Putamen (tissue), 1 donor: Measurements from ENCODE around the gene MOCS1.

ENCODE experiments used
- DNase-seq: peaks from one replicate; pipeline ENCODE4 v3.0.0-alpha.2; 2016; ENCODE audit warnings: low spot score

MOCS1 gene

GRCh38 chr6:39948199-39948791, 14.0 kb upstream of the MOCS1 start:
- DNase-seq: no peak

GRCh38 chr6:39947611-39948068, 13.4 kb upstream of the MOCS1 start:
- no peak for DNase-seq

DNA sequence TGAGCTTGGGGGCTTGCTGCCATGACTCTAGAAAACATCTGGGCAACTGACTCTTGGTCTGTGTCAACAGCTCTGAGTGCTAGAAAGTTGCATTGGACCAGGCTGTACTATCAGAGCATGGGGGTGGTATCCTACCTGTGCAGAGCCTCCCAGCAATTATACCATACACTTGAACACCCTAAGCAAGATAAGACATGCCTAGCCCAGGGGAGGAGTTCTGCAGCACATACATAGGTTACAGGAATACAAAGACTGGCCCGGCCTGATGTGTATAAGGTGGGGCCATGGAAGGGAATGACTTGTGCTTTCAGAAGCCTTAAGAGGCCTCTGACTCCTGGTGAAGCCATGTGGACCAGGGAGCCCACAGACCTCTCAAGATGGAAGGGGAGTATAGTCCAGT, 11.4 kb upstream of the MOCS1 start:
- no peak for DNase-seq

GRCh38 chr6:39942903-39943580, 8.8 kb upstream of the MOCS1 start:
- DNase-seq: no peak

- DNase-seq: no peak
Observed at GRCh38 chr6:39941820-39942219, 7.6 kb upstream of the MOCS1 start.

DNA sequence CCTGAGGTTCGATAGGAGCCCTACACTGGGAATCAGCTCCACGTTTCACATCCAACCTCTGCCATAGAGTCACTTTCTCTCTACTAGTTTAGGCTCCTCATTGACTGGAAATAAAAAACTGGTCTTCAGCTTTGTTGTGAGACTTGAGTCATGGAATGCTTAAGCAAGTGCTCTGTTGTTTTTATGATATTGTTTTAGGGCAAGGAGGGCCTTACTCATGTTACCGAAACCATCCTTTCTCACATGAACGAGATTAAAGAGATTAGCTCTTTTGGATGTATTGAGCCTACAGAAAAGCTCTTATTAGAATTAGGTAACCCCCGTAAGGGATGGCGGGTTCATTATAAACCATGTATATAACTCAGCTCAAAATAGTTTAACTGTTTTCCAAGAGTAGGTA, 6.9 kb upstream of the MOCS1 start:
- DNase-seq: no peak

DNA sequence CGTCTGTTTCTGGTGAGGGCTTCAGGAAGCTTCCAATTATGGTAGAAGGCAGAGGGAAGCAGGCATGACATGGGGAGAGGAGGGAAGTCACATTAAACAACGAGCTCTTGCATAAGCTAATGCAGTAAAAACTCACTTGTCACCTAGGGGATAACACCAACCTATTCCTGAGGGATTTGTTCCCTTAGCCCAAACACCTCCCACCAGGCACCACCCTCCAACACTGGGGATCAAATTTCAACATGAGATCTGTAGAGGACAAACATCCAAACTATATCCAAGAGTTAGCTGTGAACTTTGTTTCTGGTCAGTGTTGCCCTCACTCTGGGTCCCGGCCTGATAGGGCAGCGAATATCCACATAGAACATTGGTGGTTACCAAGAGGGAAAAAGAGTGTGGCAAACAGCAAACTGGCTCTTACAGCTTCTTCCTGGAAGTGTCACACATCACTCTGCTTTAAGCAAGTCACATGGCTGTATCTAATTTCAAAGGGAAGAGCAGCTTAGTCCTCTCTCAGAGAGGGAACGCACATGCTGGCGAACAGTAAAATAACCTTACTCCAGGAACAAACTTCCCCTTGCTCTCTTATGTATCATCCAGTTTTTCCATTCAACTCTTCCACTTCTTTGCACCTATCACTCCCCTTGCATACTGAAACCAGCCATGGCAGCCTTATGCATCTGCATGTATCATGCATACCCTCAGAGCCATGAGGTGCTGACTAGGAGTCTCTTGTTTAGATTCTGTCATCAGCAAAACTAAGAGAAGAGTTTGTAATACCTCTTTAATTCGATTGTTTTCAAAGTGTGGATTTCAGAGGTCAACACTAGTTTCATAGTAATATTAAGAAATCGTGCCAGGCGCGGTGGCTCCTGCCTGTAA, 4.8 kb upstream of the MOCS1 start:
- no peak for DNase-seq

DNA sequence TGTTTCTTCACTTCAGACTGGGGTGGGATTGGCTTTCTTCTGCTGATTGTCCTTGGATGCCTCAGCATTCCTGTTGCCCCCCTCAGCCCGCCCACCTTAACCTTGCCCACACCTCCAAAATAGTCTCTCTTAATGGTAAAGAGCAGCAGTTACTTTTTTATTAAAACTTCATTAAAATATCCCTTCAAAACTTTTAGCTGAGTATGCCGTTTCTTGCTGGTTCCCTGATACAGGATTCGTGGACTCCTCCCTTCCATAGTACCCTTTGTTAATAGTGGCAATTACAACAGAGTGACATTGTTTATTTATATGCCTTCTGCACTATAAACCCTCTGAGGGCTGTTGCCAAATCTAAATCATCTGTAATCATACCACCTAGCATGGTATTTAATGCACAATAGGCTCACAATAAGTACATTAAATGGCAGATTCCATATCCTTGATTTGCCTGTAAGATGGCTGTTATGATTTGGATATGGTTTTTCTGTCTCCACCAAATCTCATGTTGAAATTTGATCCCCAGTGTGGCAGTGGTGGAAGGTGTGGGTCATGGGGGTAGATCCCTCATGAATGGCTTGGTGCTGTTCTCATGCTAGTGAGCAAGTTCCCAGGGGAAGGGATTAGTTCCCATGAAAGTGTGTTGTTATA, 3.5 kb upstream of the MOCS1 start:
- DNase-seq: no peak

GRCh38 chr6:39936857-39937256, 2.6 kb upstream of the MOCS1 start:
- no peak for DNase-seq

GRCh38 chr6:39935241-39935640, 979 bp upstream of the MOCS1 start:
- DNase-seq: no peak

DNA sequence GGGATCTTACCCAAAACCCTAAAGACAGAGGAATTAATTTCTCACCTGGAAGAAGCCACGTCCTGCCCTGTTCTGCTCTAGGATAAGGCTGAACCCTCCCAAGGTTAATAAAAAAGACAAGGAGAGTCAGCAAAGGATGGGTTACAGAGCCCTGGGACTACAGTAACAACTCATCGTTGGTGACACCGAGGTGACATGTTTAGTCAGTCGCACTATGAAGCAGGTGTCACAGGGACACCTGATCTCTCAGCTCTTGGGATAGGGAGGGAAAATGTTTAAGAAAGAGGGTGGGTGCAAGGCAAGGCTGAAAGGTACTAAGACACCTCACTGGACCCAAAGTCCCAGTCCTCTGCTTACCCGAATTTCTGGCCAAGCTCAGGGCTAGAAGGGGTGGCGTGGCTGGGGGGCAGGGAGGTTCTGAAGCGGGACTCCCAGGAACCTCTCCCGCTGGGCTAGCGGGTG, 562 bp downstream of the MOCS1 start:
- DNase-seq: no peak

DNA sequence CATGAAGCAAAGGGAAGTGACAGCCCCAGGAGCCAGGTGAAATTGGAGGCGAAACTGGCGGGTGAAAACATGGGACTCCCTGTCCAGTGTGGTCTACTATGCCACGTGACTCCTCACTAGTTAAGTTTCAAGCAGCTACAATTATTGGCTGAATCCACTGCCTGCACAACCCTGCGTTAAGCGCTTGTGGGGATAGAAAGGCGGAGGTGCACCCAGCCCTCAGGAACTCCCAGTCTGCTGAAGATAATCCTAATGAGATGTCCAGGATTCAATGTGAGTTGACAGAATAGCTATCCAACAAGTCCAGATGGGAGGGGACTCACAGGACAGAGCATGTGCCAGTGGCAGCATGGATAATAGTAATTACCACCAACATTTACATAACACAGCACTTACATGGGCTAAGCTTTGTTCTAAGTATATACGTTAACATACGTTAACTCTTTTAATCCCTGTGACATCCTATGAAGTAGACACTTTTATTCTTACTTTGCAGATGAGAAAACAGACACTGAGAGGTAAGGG, 1.8 kb downstream of the MOCS1 start:
- no peak for DNase-seq

GRCh38 chr6:39931607-39932006, 2.7 kb downstream of the MOCS1 start:
- DNase-seq: no peak

GRCh38 chr6:39930540-39930939, 3.7 kb downstream of the MOCS1 start:
- DNase-seq: no peak

- DNase-seq: no peak
Observed at GRCh38 chr6:39929733-39930461, 4.4 kb downstream of the MOCS1 start.

- no peak for DNase-seq
Observed at GRCh38 chr6:39929039-39929732, 5.1 kb downstream of the MOCS1 start.

DNA sequence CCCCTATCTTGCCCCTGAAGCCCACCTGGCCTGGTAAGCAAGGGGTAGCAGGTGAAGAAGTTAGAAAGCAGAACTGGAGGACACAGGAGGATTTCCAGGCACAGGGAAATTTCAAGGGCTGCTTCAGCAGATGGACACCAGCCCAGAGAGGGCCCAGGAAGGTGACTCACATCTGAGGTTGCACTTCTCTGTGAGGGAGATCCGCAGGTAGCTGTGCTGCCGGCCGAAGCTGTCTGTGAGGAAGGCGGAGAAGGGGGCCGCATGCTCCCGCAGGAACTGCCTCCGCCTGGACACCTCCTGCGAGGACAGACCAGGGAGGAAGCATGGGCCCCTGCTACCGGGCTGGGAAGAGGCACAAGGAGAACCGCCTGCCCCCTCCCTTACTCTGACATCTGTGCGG, 7.1 kb downstream of the MOCS1 start:
- no peak for DNase-seq

- DNase-seq: no peak
Observed at GRCh38 chr6:39926668-39927067, 7.6 kb downstream of the MOCS1 start.

GRCh38 chr6:39925931-39926290, 8.4 kb downstream of the MOCS1 start:
- no peak for DNase-seq

DNA sequence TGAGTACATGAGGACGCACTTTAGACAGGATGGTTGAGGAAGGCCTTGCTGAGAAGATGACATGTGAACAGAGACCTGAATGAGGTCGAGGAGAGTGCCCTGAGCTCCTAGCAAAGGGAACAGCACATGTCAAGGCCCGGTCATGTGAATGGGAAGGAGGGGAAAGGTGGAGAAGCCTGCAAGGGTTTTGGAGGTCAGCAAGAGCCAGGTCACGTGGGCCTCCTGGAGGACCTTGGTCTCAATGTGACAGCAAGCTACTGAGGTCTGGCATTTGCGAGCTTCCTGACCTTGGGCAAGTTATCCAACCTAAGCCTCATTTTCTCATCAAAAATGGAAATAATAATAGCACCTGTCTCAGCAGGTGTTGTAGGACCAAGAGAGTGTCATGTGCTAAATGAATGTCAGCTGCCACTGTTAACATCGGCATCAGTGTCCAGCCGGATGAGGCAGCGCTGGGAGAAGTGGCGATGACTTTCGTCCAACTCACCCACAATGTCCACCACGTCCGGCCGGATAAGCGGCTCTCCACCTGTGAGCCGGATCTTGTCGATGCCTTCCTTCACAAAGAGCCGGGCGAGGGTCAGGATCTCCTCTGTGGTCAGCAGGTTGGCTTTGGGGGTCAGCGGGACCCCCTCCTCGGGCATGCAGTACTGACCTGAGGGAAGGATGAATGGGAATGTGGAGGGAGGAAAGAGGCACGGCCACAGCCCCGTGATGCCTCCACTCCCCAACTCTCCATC, 8.9 kb downstream of the MOCS1 start:
- DNase-seq: no peak
